ENCODE data around the gene HS3ST6. TPM values are rescaled to one million over a fixed set of nuclear protein-coding genes. Genes with fewer than 3 reads are reported as not detected.

HS3ST6 gene
- total RNA-seq, 4 donors from 2014 or later: 1.00 to 4.4 (median 1.1) TPM; not detected in 1

- intact Hi-C loops (cut with DNase I; ENCODE audit: low total_unique reads): no loop called here
- Histone ChIP-seq H3K4me1 (peaks cover 15 to 42% (median 34%) of the 10 kb centered on the region in 4 donors), H3K36me3 (peaks cover 0 to 17% (median 4%) of the 10 kb centered on the region in 4 donors), H3K9me3 (no peaks in the 10 kb centered on the region), H3K27me3 (no peaks in the 10 kb centered on the region), H3K27ac (peak overlapping the region in 1 of 4 donors; percentile 90), H3K4me3 (no peak overlapping the region)
- no peak for DNase-seq
- in situ Hi-C loops (cut with MboI; ENCODE audit: low pct_ligation_motif_present in 1 of 4, low pct_unique_long_range_greater_than_20kb in 1 of 4, low sequenced_read_pairs in 3 of 4): no loop called here
- WGBS, 2 donors (ENCODE audit: low coverage in 1 of 2): 85 to 90% methylated on average over 9 to 17 of the region's 17 CpGs
- TF ChIP-seq EP300 (IDR thresholded peaks at IDR 0.05; ENCODE audit: low read depth) (no peak), POLR2AphosphoS5 (IDR thresholded peaks at IDR 0.05) (no peak), POLR2A (IDR thresholded peaks at IDR 0.05) (no peak), CTCF (IDR thresholded peaks at IDR 0.05) (no peak)
Measured at GRCh38 chr16:1938910-1939309, 20.7 kb upstream of the HS3ST6 start.

GRCh38 chr16:1938316-1938715, 20.1 kb upstream of the HS3ST6 start:
- in situ Hi-C loops (cut with MboI; ENCODE audit: low pct_ligation_motif_present in 1 of 4, low pct_unique_long_range_greater_than_20kb in 1 of 4, low sequenced_read_pairs in 3 of 4): no loop called here

GRCh38 chr16:1936945-1937479, 18.8 kb upstream of the HS3ST6 start:
- no peak for DNase-seq
- in situ Hi-C loops (cut with MboI; ENCODE audit: low pct_ligation_motif_present in 1 of 4, low pct_unique_long_range_greater_than_20kb in 1 of 4, low sequenced_read_pairs in 3 of 4): no loop called here
- Histone ChIP-seq H3K36me3 (peaks cover 0 to 17% (median 4%) of the 10 kb centered on the region in 4 donors), H3K9me3 (no peaks in the 10 kb centered on the region), H3K27ac (no peak overlapping the region), H3K4me1 (peaks cover 8 to 30% (median 24%) of the 10 kb centered on the region in 4 donors), H3K27me3 (no peaks in the 10 kb centered on the region), H3K4me3 (no peak overlapping the region)
- TF ChIP-seq POLR2A (IDR thresholded peaks at IDR 0.05) (no peak), CTCF (IDR thresholded peaks at IDR 0.05) (no peak), POLR2AphosphoS5 (IDR thresholded peaks at IDR 0.05) (no peak), EP300 (IDR thresholded peaks at IDR 0.05; ENCODE audit: low read depth) (no peak)
- intact Hi-C loops (cut with DNase I; ENCODE audit: low total_unique reads): no loop called here
- WGBS, 2 donors (ENCODE audit: low coverage in 1 of 2): 91% methylated on average over 11 of the region's 11 CpGs; no CpG with 5 or more reads in 1 of the 2 donors

More at GRCh38 chr16:1938316-1938715, 20.1 kb upstream of the HS3ST6 start:
- Histone ChIP-seq H3K9me3 (no peaks in the 10 kb centered on the region), H3K36me3 (peaks cover 0 to 17% (median 4%) of the 10 kb centered on the region in 4 donors), H3K4me3 (no peak overlapping the region), H3K27me3 (no peaks in the 10 kb centered on the region), H3K4me1 (peaks cover 15 to 36% (median 31%) of the 10 kb centered on the region in 4 donors), H3K27ac (no peak overlapping the region)
- TF ChIP-seq POLR2A (IDR thresholded peaks at IDR 0.05) (no peak), POLR2AphosphoS5 (IDR thresholded peaks at IDR 0.05) (no peak), CTCF (IDR thresholded peaks at IDR 0.05) (no peak), EP300 (IDR thresholded peaks at IDR 0.05; ENCODE audit: low read depth) (no peak)
- DNase-seq: no peak
- intact Hi-C loops (cut with DNase I; ENCODE audit: low total_unique reads): no loop called here
- 98% methylated on average over 10 of the region's 10 CpGs; no CpG with 5 or more reads in 1 of the 2 donors for WGBS, 2 donors (ENCODE audit: low coverage in 1 of 2)

- no peak for TF ChIP-seq EP300 (IDR thresholded peaks at IDR 0.05; ENCODE audit: low read depth)
- TF ChIP-seq CTCF (IDR thresholded peaks at IDR 0.05): no peak
- TF ChIP-seq POLR2AphosphoS5 (IDR thresholded peaks at IDR 0.05): no peak
- no peak for TF ChIP-seq POLR2A (IDR thresholded peaks at IDR 0.05)
Measured at GRCh38 chr16:1933097-1933661, 15.0 kb upstream of the HS3ST6 start.

More at GRCh38 chr16:1933097-1933661, 15.0 kb upstream of the HS3ST6 start:
- in situ Hi-C loops (cut with MboI; ENCODE audit: low pct_ligation_motif_present in 1 of 4, low pct_unique_long_range_greater_than_20kb in 1 of 4, low sequenced_read_pairs in 3 of 4) (loop anchor here in 1 of 4 donors (5.0 kb wide), 1 partner anchor 71 kb away; no protein-coding TSS in a partner anchor), intact Hi-C loops (cut with DNase I; ENCODE audit: low total_unique reads) (no loop called here)
- DNase-seq: no peak
- no peaks in the 10 kb centered on the region for H3K9me3 ChIP-seq
- H3K4me1 ChIP-seq: peaks cover 4 to 14% (median 8%) of the 10 kb centered on the region in 4 donors
- 75% methylated on average over 21 of the region's 23 CpGs; no CpG with 5 or more reads in 1 of the 2 donors for WGBS, 2 donors (ENCODE audit: low coverage in 1 of 2)
- H3K27me3 ChIP-seq: no peaks in the 10 kb centered on the region
- no peak overlapping the region for H3K4me3 ChIP-seq
- peaks cover 0 to 7% (median under 1%) of the 10 kb centered on the region in 4 donors for H3K36me3 ChIP-seq
- H3K27ac ChIP-seq: no peak overlapping the region

Data from transverse colon (tissue), 4 donors.